ENCODE data around the gene TMEM255B. TPM values are rescaled to one million over a fixed set of nuclear protein-coding genes. Genes with fewer than 3 reads are reported as not detected.

The TMEM255B gene
- total RNA-seq, 4 donors from 2014 or later, result 1.8 to 17.3 (median 3.5) TPM; not detected in 1

DNA sequence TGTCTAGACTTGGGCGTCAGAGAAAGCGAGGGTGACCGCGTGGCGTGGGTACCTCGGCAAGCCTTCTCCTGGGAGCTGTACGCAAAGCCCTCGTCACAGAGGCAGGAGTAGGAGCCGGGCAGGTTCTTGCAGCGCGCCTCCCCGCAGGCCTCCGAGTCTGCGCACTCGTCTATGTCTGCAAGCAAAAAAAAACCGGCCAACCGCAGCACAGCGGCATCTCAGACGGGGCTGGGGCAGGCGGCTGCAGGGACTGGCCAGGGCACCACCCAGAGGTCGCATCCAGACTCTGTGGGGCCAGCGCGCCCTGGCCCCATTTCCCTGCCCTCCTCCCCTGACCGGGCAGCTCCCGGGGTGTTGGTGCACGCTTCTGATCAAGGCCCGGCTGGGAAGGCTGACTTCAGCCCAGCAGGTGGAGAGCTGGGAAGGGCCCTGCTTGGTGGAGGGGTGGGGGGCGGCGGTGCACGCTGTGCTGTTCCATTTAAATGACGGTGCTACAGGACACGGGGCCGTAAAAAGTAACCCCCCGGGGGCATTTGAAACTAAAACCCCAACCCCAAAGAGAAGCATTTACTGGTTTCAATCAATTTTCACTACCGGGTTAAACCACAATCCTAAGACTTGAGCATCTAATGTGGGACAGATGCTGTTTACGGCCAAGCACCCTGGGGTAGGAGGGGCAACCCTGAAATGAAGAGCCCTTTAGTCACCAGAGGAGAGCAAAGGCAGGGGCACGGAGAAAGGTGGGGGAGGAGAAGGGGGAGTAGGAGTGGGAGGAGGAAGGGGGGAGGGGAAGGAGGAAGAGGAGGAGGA, 76.6 kb downstream of the TMEM255B start:
- Histone ChIP-seq H3K27me3 (no peaks in the 10 kb centered on the region), H3K36me3 (peaks cover 0 to 42% (median 0%) of the 10 kb centered on the region in 3 donors), H3K27ac (no peak overlapping the region), H3K4me1 (peaks cover 0 to 40% (median 9%) of the 10 kb centered on the region in 4 donors), H3K4me3 (no peak overlapping the region), H3K9me3 (no peaks in the 10 kb centered on the region)
- TF ChIP-seq POLR2A (IDR thresholded peaks at IDR 0.05), result no peak
- no peak for TF ChIP-seq CTCF (IDR thresholded peaks at IDR 0.05)
- DNase-seq, result peak in 1 of 3 donors; percentile 41

DNA sequence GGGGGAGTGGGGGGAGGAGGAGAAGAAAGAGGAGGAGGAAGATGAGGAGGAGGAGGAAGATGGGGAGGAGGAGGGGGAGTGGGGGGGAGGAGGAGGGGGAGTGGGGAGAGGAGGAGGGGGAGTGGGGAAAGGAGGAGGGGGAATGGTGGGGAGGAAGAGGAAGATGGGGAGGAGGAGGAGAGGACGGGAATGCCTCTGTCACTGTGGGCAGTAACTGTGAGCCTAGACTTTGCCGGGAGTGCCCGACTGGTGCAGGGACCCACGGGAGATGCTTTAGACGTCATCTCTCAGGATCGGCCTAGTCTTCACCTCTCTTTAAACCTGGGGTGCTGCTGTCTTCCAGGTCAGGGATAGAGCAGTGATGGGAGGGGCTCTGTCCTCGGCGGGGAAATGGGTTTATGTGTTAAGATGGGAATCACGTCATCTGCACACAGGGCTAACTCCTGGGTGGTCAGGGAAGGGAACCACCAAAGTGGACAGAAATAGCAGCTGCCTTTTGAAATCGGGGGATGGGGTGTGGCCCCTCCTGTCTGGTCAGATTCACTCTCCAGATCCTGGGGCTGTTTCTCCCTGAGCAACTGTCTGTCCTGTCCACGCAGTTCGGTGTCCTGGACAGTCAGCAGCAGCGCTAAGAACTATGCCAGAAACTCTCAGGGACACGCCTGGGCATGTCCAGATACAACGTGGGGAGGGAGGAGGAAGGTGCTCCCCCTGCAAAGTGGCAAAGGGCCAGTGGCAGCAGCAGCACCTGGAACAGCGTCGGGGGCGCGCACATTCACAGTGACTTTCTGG, 77.9 kb downstream of the TMEM255B start:
- peak in 1 of 3 donors; percentile 59 for DNase-seq
- Histone ChIP-seq H3K4me3 (no peak overlapping the region), H3K27ac (peak overlapping the region; percentile 25 to 77 (median 41)), H3K4me1 (peaks cover 0 to 46% (median 9%) of the 10 kb centered on the region in 4 donors), H3K9me3 (no peaks in the 10 kb centered on the region), H3K27me3 (no peaks in the 10 kb centered on the region), H3K36me3 (peaks cover 0 to 32% (median 0%) of the 10 kb centered on the region in 3 donors)
- no peak for TF ChIP-seq POLR2A (IDR thresholded peaks at IDR 0.05)
- TF ChIP-seq CTCF (IDR thresholded peaks at IDR 0.05), result no peak

DNA sequence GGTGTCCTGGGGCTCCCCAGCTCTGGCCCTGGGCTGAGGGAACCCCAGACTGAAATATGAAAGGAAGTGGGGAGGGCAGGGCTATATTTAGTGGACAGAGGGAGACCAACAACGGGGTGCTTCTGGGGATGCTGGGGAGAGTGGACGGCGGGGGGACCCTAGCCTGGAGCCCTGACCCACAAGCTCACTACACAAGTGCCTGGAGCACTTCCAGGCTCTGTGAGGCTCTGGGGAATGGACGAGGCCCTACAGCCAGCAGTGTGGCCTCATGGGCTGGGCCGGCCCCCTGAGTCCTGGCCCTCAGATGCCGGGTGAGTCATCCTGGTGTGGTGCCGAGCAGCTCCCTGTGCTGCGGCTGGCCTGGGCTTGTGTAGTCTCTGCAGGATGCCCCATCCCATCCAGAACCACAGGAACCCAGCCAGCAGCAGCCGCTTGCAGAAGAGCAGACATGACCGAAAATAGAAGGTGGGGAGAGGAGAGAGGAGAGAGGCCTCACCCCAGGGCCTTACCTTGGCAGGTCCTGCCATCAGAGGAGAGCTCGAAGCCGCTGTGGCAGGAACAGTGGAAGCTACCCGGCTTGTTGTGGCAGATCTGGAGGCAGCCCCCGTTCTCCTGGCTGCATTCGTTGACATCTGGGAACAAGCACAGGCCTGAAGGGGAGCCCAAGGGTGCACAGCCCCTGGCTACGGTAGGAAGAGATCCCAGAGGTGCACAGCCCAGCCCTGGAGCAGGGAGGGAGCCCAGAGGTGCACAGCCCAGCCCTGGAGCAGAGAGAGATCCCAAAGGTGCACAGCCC, 78.7 kb downstream of the TMEM255B start:
- Histone ChIP-seq H3K9me3 (no peaks in the 10 kb centered on the region), H3K27ac (peak overlapping the region; percentile 25 to 77 (median 41)), H3K4me1 (peaks cover 0 to 46% (median 9%) of the 10 kb centered on the region in 4 donors), H3K27me3 (no peaks in the 10 kb centered on the region), H3K36me3 (peaks cover 0 to 25% (median 0%) of the 10 kb centered on the region in 3 donors), H3K4me3 (peak overlapping the region in 1 of 4 donors; percentile 24)
- DNase-seq, result peak; percentile 52 to 82 (median 76)
- TF ChIP-seq CTCF (IDR thresholded peaks at IDR 0.05), result no peak
- TF ChIP-seq POLR2A (IDR thresholded peaks at IDR 0.05), result no peak

GRCh38 chr13:113838711-113839201, 79.7 kb downstream of the TMEM255B start:
- no peak overlapping the region for H3K4me3 ChIP-seq

More at GRCh38 chr13:113838711-113839201, 79.7 kb downstream of the TMEM255B start:
- H3K9me3 ChIP-seq, result no peaks in the 10 kb centered on the region
- TF ChIP-seq CTCF (IDR thresholded peaks at IDR 0.05) (no peak), POLR2A (IDR thresholded peaks at IDR 0.05) (no peak)
- no peaks in the 10 kb centered on the region for H3K27me3 ChIP-seq
- H3K4me1 ChIP-seq, result peaks cover 0 to 46% (median 9%) of the 10 kb centered on the region in 4 donors
- H3K27ac ChIP-seq, result no peak overlapping the region
- DNase-seq, result peak in 1 of 3 donors; percentile 42
- H3K36me3 ChIP-seq, result peaks cover 0 to 22% (median 0%) of the 10 kb centered on the region in 3 donors

All from Peyer's patch (tissue), 4 donors.